CD14-positive monocyte (primary cell): ENCODE results near the gene ZNF117. TPM values are rescaled to one million over a fixed set of nuclear protein-coding genes. Genes with fewer than 3 reads are reported as not detected.

Experiments
- DNase-seq, 3 donors: peaks; one replicate each; pipeline ENCODE4 v3.0.0-alpha.2; 2011 to 2022
- H2AFZ ChIP-seq: 2 replicates; pipeline ENCODE4 v1.6.0; 2012; ENCODE audit warnings: mild to moderate bottlenecking, low read depth, low read length, inconsistent platforms; ENCODE audit not compliant: insufficient read depth, poor library complexity, severe bottlenecking
- H3K27ac ChIP-seq, 2 donors: 1 replicate in 1 of 2; 2 replicates in 1 of 2; pipeline ENCODE4 v1.5.1; 2012 to 2013; ENCODE audit warnings: low read length in 2 of 2, control low read depth in 1 of 2, inconsistent platforms in 1 of 2, low read depth in 1 of 2, mild to moderate bottlenecking in 1 of 2
- H3K27me3 ChIP-seq, 2 donors: one replicate each; pipeline versions ENCODE4 v1.6.0 to v1.6.1; 2011 to 2013; ENCODE audit warnings: low read length in 2 of 2; ENCODE audit not compliant: control insufficient read depth in 2 of 2, insufficient read depth in 2 of 2
- H3K36me3 ChIP-seq, 2 donors: replicated peaks in 1 of 2; 1 replicate in 1 of 2; 2 replicates in 1 of 2; pipeline versions ENCODE4 v1.5.1 to v1.6.1; 2012 to 2013; ENCODE audit warnings: low read length in 2 of 2, control low read depth in 1 of 2, inconsistent platforms in 1 of 2, mild to moderate bottlenecking in 1 of 2; ENCODE audit not compliant: insufficient read depth in 2 of 2, control insufficient read depth in 1 of 2
- H3K4me1 ChIP-seq, 2 donors: 1 replicate in 1 of 2; 2 replicates in 1 of 2; pipeline versions ENCODE4 v1.5.1 to v1.6.1; 2012 to 2013; ENCODE audit warnings: low read length in 2 of 2, control low read depth in 1 of 2, inconsistent platforms in 1 of 2, mild to moderate bottlenecking in 1 of 2, moderate library complexity in 1 of 2; ENCODE audit not compliant: insufficient read depth in 2 of 2, control insufficient read depth in 1 of 2
- H3K4me2 ChIP-seq: replicated peaks from 2 replicates; pipeline ENCODE3; 2012; ENCODE audit warnings: low read length, moderate library complexity, mild to moderate bottlenecking; ENCODE audit not compliant: poor library complexity, severe bottlenecking; ENCODE audit errors: extremely low read depth
- H3K4me3 ChIP-seq, 3 experiments: fragments of 200-600 bp in 1 of 3; sonication (generic) in 1 of 3; replicated peaks in 1 of 3; 1 replicate in 2 of 3; 2 replicates in 1 of 3; pipeline ENCODE4 v1.5.1; 2011 to 2013; ENCODE audit warnings: low read length in 3 of 3, mild to moderate bottlenecking in 3 of 3, control low read depth in 2 of 3, low read depth in 2 of 3, inconsistent platforms in 1 of 3, moderate library complexity in 1 of 3
- H3K79me2 ChIP-seq: 2 replicates; pipeline ENCODE4 v1.6.0; 2012; ENCODE audit warnings: mild to moderate bottlenecking, control low read depth, inconsistent platforms, low read length, moderate library complexity; ENCODE audit not compliant: insufficient read depth
- H3K9ac ChIP-seq: 2 replicates; pipeline ENCODE4 v1.6.0; 2017; ENCODE audit warnings: low read length, mild to moderate bottlenecking; ENCODE audit not compliant: insufficient read depth, poor library complexity, severe bottlenecking
- H3K9me3 ChIP-seq, 2 donors: replicated peaks in 1 of 2; 1 replicate in 1 of 2; 2 replicates in 1 of 2; pipeline versions ENCODE4 v1.5.1 to v1.6.1; 2012 to 2013; ENCODE audit warnings: low read length in 2 of 2, control low read depth in 1 of 2; ENCODE audit not compliant: control insufficient read depth in 1 of 2, insufficient read depth in 1 of 2
- H4K20me1 ChIP-seq: 2 replicates; pipeline ENCODE4 v1.6.0; 2012; ENCODE audit warnings: mild to moderate bottlenecking, low read length, control low read depth, moderate library complexity; ENCODE audit not compliant: insufficient read depth
- H3K27ac Mint-ChIP-seq, 7 donors: one replicate each; pipeline ENCODE4 v1.8.0; 2020; ENCODE audit warnings: mild to moderate bottlenecking in 7 of 7, mixed read lengths in 7 of 7, moderate library complexity in 6 of 7, inconsistent platforms in 2 of 7
- H3K27me3 Mint-ChIP-seq, 3 donors: one replicate each; pipeline ENCODE4 v1.8.0; 2021 to 2022; ENCODE audit warnings: low read depth in 3 of 3, mild to moderate bottlenecking in 3 of 3, mixed read lengths in 3 of 3, moderate library complexity in 3 of 3, inconsistent platforms in 1 of 3
- H3K36me3 Mint-ChIP-seq, 2 donors: one replicate each; pipeline ENCODE4 v1.8.0; 2020; ENCODE audit warnings: mixed read lengths in 2 of 2, inconsistent platforms in 1 of 2, mild to moderate bottlenecking in 1 of 2
- H3K4me1 Mint-ChIP-seq: one replicate; pipeline ENCODE4 v1.8.0; 2020; ENCODE audit warnings: mild to moderate bottlenecking, mixed read lengths
- H3K4me3 Mint-ChIP-seq, 2 donors: one replicate each; pipeline ENCODE4 v1.8.0; 2020; ENCODE audit warnings: mild to moderate bottlenecking in 2 of 2, mixed read lengths in 2 of 2, moderate library complexity in 1 of 2
- H3K9me3 Mint-ChIP-seq, 7 donors: one replicate each; pipeline ENCODE4 v1.8.0; 2020 to 2022; ENCODE audit warnings: mixed read lengths in 7 of 7, mild to moderate bottlenecking in 6 of 7, moderate library complexity in 6 of 7, inconsistent platforms in 2 of 7
- WGBS: methylation state at CpG from one replicate; pipeline ENCODE4 v1.1.5; 2013; ENCODE audit warnings: missing lambda C conversion rate; ENCODE audit not compliant: insufficient coverage; 5-methylcytosine and 5-hydroxymethylcytosine counted together
- intact Hi-C, 2 donors: fragments of 100-400 bp; cut with micrococcal nuclease; formaldehyde crosslinking; loops; one replicate each; pipeline versions ENCODE4 v1.15.0 to v1.15.1; 2023
- polyA plus RNA-seq, 3 donors: library from polyadenylated mRNA; depleted of rRNA in 1 of 3; unstranded in 2 of 3; stranded (reverse) in 1 of 3; fragments of 300-500 nt in 2 of 3; fragments of >200 nt in 1 of 3; fragmentation: Illumina TruSeq in 2 of 3; gene quantifications; 1 replicate in 2 of 3; 2 replicates in 1 of 3; pipeline ENCODE4 v1.2.3, GENCODE V29; 2012 to 2021
- TF ChIP-seq, protein P1 (sequence below): fragments of 200-600 bp; IDR thresholded peaks from one replicate; pipeline ENCODE4 v1.8.0; 2022; ENCODE audit warnings: antibody characterized with exemption, mild to moderate bottlenecking

ZNF117 gene
- polyA plus RNA-seq, 3 donors, result 0.37 to 8.7 (median 0.64) TPM

DNA sequence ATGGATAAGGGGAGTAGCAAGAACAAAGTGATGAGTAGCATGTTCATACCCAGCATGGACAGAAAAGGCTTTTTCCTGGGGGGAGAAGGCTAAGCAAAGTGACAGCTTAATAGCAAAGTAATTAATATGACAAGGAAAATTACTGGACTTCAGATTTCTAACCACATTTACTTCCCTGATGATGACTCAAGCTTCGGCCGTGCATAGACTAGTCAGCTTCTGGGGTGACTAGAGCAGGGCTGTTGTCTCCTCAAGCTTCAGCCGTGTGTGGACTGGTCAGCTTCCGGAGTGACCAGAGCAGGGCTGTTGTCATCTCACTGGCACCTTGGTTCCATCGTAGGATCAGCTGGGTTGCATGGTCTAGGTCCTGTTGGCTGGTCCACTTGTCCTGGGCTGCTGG lies 2.1 kb upstream of the ZNF117 start:
- Mint-ChIP-seq H3K27me3 (no peaks in the 10 kb centered on the region), H3K9me3 (peaks cover 69 to 98% (median 93%) of the 10 kb centered on the region in 7 donors), H3K36me3 (peaks cover 11 to 29% of the 10 kb centered on the region in 2 donors), H3K4me3 (no peak overlapping the region), H3K4me1 (peaks cover 6% of the 10 kb centered on the region), H3K27ac (no peak overlapping the region)
- H4K20me1 ChIP-seq, result no peaks in the 10 kb centered on the region
- no peaks in the 10 kb centered on the region for H3K79me2 ChIP-seq
- DNase-seq, result no peak
- H3K4me3 ChIP-seq, result no peak overlapping the region
- H3K9me3 ChIP-seq, result peaks cover 83 to 96% of the 10 kb centered on the region in 2 donors
- TF ChIP-seq, protein P1, sequence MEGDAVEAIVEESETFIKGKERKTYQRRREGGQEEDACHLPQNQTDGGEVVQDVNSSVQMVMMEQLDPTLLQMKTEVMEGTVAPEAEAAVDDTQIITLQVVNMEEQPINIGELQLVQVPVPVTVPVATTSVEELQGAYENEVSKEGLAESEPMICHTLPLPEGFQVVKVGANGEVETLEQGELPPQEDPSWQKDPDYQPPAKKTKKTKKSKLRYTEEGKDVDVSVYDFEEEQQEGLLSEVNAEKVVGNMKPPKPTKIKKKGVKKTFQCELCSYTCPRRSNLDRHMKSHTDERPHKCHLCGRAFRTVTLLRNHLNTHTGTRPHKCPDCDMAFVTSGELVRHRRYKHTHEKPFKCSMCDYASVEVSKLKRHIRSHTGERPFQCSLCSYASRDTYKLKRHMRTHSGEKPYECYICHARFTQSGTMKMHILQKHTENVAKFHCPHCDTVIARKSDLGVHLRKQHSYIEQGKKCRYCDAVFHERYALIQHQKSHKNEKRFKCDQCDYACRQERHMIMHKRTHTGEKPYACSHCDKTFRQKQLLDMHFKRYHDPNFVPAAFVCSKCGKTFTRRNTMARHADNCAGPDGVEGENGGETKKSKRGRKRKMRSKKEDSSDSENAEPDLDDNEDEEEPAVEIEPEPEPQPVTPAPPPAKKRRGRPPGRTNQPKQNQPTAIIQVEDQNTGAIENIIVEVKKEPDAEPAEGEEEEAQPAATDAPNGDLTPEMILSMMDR, result no peak
- H3K27ac ChIP-seq, result no peak overlapping the region
- H3K4me1 ChIP-seq, result no peaks in the 10 kb centered on the region
- intact Hi-C loops, result no loop called here
- no peak overlapping the region for H3K9ac ChIP-seq
- 62% methylated on average over 3 of the region's 5 CpGs for WGBS
- H3K4me2 ChIP-seq, result no peak overlapping the region
- no peaks in the 10 kb centered on the region for H3K27me3 ChIP-seq
- peaks cover 0 to 23% of the 10 kb centered on the region in 2 donors for H3K36me3 ChIP-seq
- H2AFZ ChIP-seq, result no peak overlapping the region

DNA sequence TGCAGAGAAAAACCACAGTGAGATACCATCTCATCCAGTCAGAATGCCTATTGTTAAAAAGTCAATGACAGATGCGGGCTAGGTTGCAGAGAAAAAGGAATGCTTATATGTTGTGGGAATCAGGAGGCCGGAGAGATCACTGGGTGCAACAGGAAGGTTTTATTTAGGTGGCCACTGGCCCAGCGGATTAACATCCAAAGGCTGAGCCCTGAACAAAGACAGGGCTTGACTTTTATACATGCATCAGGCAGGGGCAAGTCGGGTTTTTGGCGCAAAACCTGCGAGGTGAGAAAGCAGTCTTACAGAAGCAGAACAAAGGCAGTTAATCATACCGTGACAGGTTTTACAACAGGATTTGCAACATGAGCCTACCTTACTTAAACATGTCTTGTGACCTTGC lies 620 bp downstream of the ZNF117 start:
- 100% methylated on average over 5 of the region's 7 CpGs for WGBS
- Histone ChIP-seq H3K4me1 (no peaks in the 10 kb centered on the region), H3K9me3 (peaks cover 64 to 96% of the 10 kb centered on the region in 2 donors), H4K20me1 (no peaks in the 10 kb centered on the region), H3K27ac (no peak overlapping the region), H3K9ac (no peak overlapping the region), H3K4me3 (no peak overlapping the region), H3K27me3 (no peaks in the 10 kb centered on the region), H3K79me2 (no peaks in the 10 kb centered on the region), H3K4me2 (no peak overlapping the region), H2AFZ (no peak overlapping the region), H3K36me3 (peaks cover 0 to 14% of the 10 kb centered on the region in 2 donors)
- Mint-ChIP-seq H3K9me3 (peaks cover 64 to 90% (median 90%) of the 10 kb centered on the region in 7 donors), H3K27ac (peak overlapping the region in 1 of 7 donors; percentile 62), H3K4me1 (peaks cover 6% of the 10 kb centered on the region), H3K36me3 (peaks cover 22 to 37% of the 10 kb centered on the region in 2 donors), H3K4me3 (no peak overlapping the region), H3K27me3 (no peaks in the 10 kb centered on the region)
- DNase-seq, result no peak
- intact Hi-C loops, result no loop called here
- TF ChIP-seq, protein P1, result no peak
